Globus pallidus (tissue), 1 donor: ENCODE measurements around the gene DHDDS.
"Not testable (repeated sequence)": the region's sequence is repeated elsewhere in the genome, so short reads cannot be mapped to it uniquely, and the experiment has no call there.

ENCODE experiments used
- DNase-seq: peaks from one replicate; pipeline ENCODE4 v3.0.0-alpha.2; 2015; ENCODE audit warnings: low spot score

The DHDDS gene

GRCh38 chr1:26477446-26478152 is 45.5 kb downstream of the DHDDS start:
- DNase-seq: no peak

GRCh38 chr1:26478159-26478558 is 46.0 kb downstream of the DHDDS start:
- DNase-seq: no peak

- no peak for DNase-seq
Measured at GRCh38 chr1:26478988-26479387, 46.9 kb downstream of the DHDDS start.

- no peak for DNase-seq
Measured at GRCh38 chr1:26482921-26483320, 50.8 kb downstream of the DHDDS start.

- no peak for DNase-seq
Measured at GRCh38 chr1:26483980-26484379, 51.9 kb downstream of the DHDDS start.

- DNase-seq: no peak
Measured at GRCh38 chr1:26490155-26490554, 58.0 kb downstream of the DHDDS start.

- DNase-seq: no peak
Measured at GRCh38 chr1:26493267-26493666, 61.1 kb downstream of the DHDDS start.

GRCh38 chr1:26493938-26494337 is 61.8 kb downstream of the DHDDS start:
- no peak for DNase-seq

- no peak for DNase-seq
Measured at GRCh38 chr1:26496861-26497260, 64.7 kb downstream of the DHDDS start.

- DNase-seq: no peak
Measured at GRCh38 chr1:26498894-26499293, 66.8 kb downstream of the DHDDS start.

GRCh38 chr1:26500488-26501175 is 68.5 kb downstream of the DHDDS start:
- DNase-seq: peak; percentile 82

- DNase-seq: not testable (repeated sequence)
Measured at GRCh38 chr1:26510711-26511110, 78.6 kb downstream of the DHDDS start.

GRCh38 chr1:26515836-26516235 is 83.7 kb downstream of the DHDDS start:
- DNase-seq: not testable (repeated sequence)

- no peak for DNase-seq
Measured at GRCh38 chr1:26516987-26517765, 85.1 kb downstream of the DHDDS start.

- DNase-seq: no peak
Measured at GRCh38 chr1:26517766-26518049, 85.6 kb downstream of the DHDDS start.

- no peak for DNase-seq
Measured at GRCh38 chr1:26518355-26518754, 86.2 kb downstream of the DHDDS start.

GRCh38 chr1:26520339-26520738 is 88.2 kb downstream of the DHDDS start:
- no peak for DNase-seq
